CD4-positive, CD25-positive, alpha-beta regulatory T cell (primary cell): ENCODE results near the gene GPLD1. TPM values are rescaled to one million over a fixed set of nuclear protein-coding genes. Genes with fewer than 3 reads are reported as not detected.
A peak's percentile ranks its signal among the peaks of the same experiment; 100 is the strongest.
"Not testable (repeated sequence)": the region's sequence is repeated elsewhere in the genome, so short reads cannot be mapped to it uniquely, and the experiment has no call there.

Experiments
- ATAC-seq, 2 donors: fragments of 150-1000 bp; cut with Tn5 transposase; one replicate each; pipeline ENCODE4 v1.10.0; 2021; ENCODE audit warnings: low read depth in 2 of 2, moderate number of reproducible peaks in 2 of 2, moderate library complexity in 1 of 2
- DNase-seq, 3 donors: peaks; one replicate each; pipeline versions ENCODE4 v3.0.0 to v3.0.0-alpha.2; 2012 to 2022; ENCODE audit warnings: mixed read lengths in 1 of 3
- H3K27ac ChIP-seq: one replicate; pipeline ENCODE4 v1.7.0; 2013; ENCODE audit warnings: mild to moderate bottlenecking, low read length; ENCODE audit not compliant: insufficient read depth, poor library complexity, severe bottlenecking
- H3K27me3 ChIP-seq: one replicate; pipeline ENCODE4 v1.7.0; 2013; ENCODE audit warnings: low read length; ENCODE audit not compliant: control insufficient read depth, insufficient read depth
- H3K36me3 ChIP-seq: one replicate; pipeline ENCODE4 v1.7.0; 2013; ENCODE audit warnings: mild to moderate bottlenecking, low read length, moderate library complexity; ENCODE audit not compliant: control insufficient read depth, insufficient read depth
- H3K4me1 ChIP-seq: 2 replicates; pipeline ENCODE4 v1.7.0; 2013; ENCODE audit warnings: mild to moderate bottlenecking, low read length; ENCODE audit not compliant: insufficient read depth, control insufficient read depth, poor library complexity, severe bottlenecking
- H3K4me3 ChIP-seq: one replicate; pipeline ENCODE4 v1.7.0; 2013; ENCODE audit warnings: low read depth, mild to moderate bottlenecking, low read length, moderate library complexity
- H3K9me3 ChIP-seq, 2 experiments: 1 replicate in 1 of 2; 2 replicates in 1 of 2; pipeline ENCODE4 v1.7.0; 2013; ENCODE audit warnings: low read length in 2 of 2, mild to moderate bottlenecking in 1 of 2, moderate library complexity in 1 of 2; ENCODE audit not compliant: control insufficient read depth in 2 of 2
- H3K27ac Mint-ChIP-seq, 3 donors: one replicate each; pipeline ENCODE4 v1.8.0; 2020 to 2022; ENCODE audit warnings: mild to moderate bottlenecking in 3 of 3, mixed read lengths in 3 of 3, moderate library complexity in 2 of 3
- H3K27me3 Mint-ChIP-seq: one replicate; pipeline ENCODE4 v1.8.0; 2022; ENCODE audit warnings: mild to moderate bottlenecking, mixed read lengths
- H3K36me3 Mint-ChIP-seq: one replicate; pipeline ENCODE4 v1.8.0; 2020; ENCODE audit warnings: mixed read lengths
- H3K4me1 Mint-ChIP-seq, 4 donors: one replicate each; pipeline ENCODE4 v1.8.0; 2020 to 2022; ENCODE audit warnings: mixed read lengths in 4 of 4, mild to moderate bottlenecking in 1 of 4
- H3K4me3 Mint-ChIP-seq, 4 donors: one replicate each; pipeline ENCODE4 v1.8.0; 2020 to 2022; ENCODE audit warnings: mild to moderate bottlenecking in 4 of 4, mixed read lengths in 4 of 4, moderate library complexity in 3 of 4
- H3K9me3 Mint-ChIP-seq, 7 donors: one replicate each; pipeline ENCODE4 v1.8.0; 2020 to 2022; ENCODE audit warnings: mixed read lengths in 7 of 7, mild to moderate bottlenecking in 3 of 7, moderate library complexity in 2 of 7
- polyA plus RNA-seq, 4 donors: library from polyadenylated mRNA; unstranded; fragments of 300-500 nt; fragmentation: Illumina TruSeq; gene quantifications; one replicate each; pipeline ENCODE4 v1.2.3, GENCODE V29; 2021
- total RNA-seq: library from RNA; stranded (reverse); gene quantifications from one replicate; pipeline ENCODE4 v1.2.3, GENCODE V29; 2022

GPLD1 gene
- total and polyA plus RNA-seq, 5 donors from 2014 or later = 0.36 to 1.7 (median 0.99) TPM

DNA sequence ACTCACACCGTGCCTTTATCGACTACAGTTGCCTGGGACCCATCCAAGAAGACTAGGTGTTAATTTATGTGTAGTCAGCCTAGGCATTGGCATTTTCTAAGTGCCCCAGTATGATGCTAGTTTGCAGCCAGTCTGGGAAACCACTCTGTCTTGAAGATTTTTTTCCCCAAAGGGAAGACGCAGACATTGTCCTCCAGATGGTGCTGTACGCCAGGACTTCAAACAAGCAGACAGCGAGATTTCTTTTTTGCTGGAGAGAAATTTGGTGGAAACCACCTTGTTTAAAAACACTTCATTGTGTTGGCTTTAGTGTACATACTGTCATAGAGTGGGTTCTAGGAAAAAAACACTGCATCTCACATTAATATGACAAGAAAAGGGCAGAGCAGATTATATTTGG lies 35.4 kb upstream of the GPLD1 start:
- Mint-ChIP-seq H3K36me3 (peaks cover 8% of the 10 kb centered on the region), H3K4me3 (no peak overlapping the region), H3K4me1 (peaks cover 0 to 14% (median 2%) of the 10 kb centered on the region in 4 donors), H3K27me3 (no peaks in the 10 kb centered on the region), H3K27ac (no peak overlapping the region), H3K9me3 (no peaks in the 10 kb centered on the region)
- H3K36me3 ChIP-seq = no peaks in the 10 kb centered on the region
- no peaks in the 10 kb centered on the region for H3K27me3 ChIP-seq
- H3K4me3 ChIP-seq = no peak overlapping the region
- H3K9me3 ChIP-seq = no peaks in the 10 kb centered on the region
- H3K27ac ChIP-seq = no peak overlapping the region
- no peaks in the 10 kb centered on the region for H3K4me1 ChIP-seq
- ATAC-seq = no peak
- DNase-seq = peak in 2 of 3 donors; percentile 23 to 61

DNA sequence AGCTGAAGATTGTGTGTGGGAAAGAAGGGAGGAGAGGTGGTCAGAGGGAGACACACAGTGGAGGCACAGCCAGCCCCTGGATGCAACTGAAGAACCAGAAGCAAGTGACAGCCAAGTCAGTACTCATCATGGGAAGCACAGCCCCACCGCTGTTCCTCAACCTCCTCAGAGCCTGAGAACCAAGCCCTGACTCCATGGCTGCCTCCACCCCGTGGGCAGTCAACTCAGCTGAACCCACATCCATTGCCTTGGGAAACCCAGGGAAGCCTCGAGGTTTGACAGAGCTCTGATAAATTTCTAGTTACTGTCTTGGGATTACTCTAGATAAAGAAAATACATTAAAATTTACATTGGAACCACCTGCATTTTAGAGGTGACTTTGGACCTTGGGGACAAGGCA lies 35.0 kb upstream of the GPLD1 start:
- Mint-ChIP-seq H3K4me3 (no peak overlapping the region), H3K27ac (no peak overlapping the region), H3K4me1 (peaks cover 0 to 14% (median 2%) of the 10 kb centered on the region in 4 donors), H3K27me3 (no peaks in the 10 kb centered on the region), H3K36me3 (peaks cover 7% of the 10 kb centered on the region), H3K9me3 (no peaks in the 10 kb centered on the region)
- DNase-seq (no peak), ATAC-seq (no peak)
- H3K9me3 ChIP-seq = no peaks in the 10 kb centered on the region
- H3K36me3 ChIP-seq = no peaks in the 10 kb centered on the region
- H3K4me1 ChIP-seq = no peaks in the 10 kb centered on the region
- H3K4me3 ChIP-seq = no peak overlapping the region
- H3K27ac ChIP-seq = no peak overlapping the region
- H3K27me3 ChIP-seq = no peaks in the 10 kb centered on the region

DNA sequence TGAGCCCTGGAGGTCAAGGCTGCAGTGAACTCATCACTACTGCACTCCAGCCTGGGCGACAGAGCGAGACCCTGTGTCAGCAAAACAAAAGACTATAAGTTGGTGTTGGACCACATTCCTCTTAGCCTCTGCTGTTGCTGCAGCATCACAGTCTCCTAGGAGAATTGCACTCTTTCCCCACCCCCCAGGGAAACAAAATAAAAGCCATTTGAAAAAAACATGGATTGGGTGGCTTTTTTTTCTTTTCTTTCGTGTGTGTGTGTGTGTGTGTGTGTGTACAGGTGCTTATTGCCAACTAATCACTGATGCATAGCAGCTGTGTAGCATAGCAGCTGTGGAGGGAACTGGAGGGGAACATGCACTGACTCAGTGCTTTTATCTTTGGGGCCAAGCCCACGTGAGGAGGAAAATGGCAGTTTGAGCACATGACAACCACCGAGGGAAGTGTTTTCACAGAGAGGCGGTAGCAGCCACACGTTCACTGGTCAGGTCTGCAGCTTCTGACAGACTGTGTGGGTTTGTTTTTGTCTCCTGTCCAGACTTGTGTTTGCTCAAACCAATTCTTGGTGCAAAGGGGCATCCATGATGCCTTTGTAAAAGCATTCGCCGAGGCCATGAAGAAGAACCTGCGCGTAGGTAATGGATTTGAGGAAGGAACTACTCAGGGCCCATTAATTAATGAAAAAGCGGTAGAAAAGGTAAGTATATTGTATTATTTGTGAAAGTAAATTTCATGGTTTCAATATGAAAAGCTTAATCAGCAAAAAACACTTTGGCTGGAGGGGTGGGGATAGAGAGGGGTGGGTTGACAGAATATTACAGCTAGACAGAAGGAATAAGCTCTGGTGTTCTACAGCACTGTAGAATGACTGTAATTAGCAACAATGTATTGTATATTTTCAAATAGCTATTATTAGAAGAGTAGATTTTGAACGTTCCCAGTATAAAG lies 33.1 kb upstream of the GPLD1 start:
- H3K27me3 Mint-ChIP-seq = no peaks in the 10 kb centered on the region
- no peaks in the 10 kb centered on the region for H3K27me3 ChIP-seq
- H3K4me3 ChIP-seq = no peak overlapping the region
- DNase-seq (no peak), ATAC-seq (no peak)
- no peaks in the 10 kb centered on the region for H3K9me3 ChIP-seq
- peaks cover 0 to 8% (median 1%) of the 10 kb centered on the region in 4 donors for H3K4me1 Mint-ChIP-seq
- no peaks in the 10 kb centered on the region for H3K4me1 ChIP-seq
- H3K27ac ChIP-seq = no peak overlapping the region
- no peaks in the 10 kb centered on the region for H3K9me3 Mint-ChIP-seq
- no peak overlapping the region for H3K27ac Mint-ChIP-seq
- H3K36me3 ChIP-seq = peaks cover under 1% of the 10 kb centered on the region
- H3K36me3 Mint-ChIP-seq = peaks cover 7% of the 10 kb centered on the region
- H3K4me3 Mint-ChIP-seq = no peak overlapping the region

DNA sequence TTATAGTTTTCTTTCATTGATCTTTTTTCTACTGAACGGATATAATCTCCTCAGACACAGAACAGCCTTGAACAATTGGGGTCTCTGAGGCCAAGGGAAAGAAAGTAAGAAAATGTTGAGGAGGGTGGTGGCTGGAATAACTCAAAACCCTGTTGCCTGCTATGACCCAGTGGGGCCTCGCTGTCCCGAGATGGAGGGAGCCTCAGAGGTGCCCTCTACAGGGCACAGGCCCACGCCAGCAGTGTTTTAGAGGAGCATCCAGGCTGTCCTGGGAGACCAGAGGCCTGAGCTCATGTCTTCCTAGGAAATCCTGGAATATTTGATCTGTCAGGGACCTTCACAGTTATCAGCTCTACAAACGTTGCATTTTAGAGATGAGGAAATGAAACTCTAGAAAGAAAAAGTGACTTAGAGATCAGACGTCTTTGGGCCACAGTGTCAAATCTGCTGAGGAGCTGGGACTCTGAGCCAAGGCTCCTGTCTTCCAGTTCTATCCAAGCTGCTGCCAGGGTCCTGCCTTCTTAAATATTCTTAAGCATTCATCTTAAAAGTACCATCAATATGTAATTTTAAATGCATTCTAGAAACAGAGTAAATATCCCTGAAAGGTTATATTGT lies 31.7 kb upstream of the GPLD1 start:
- H3K27me3 ChIP-seq = no peaks in the 10 kb centered on the region
- no peak overlapping the region for H3K4me3 Mint-ChIP-seq
- H3K4me1 Mint-ChIP-seq = peaks cover 0 to 3% (median under 1%) of the 10 kb centered on the region in 4 donors
- H3K4me3 ChIP-seq = no peak overlapping the region
- no peaks in the 10 kb centered on the region for H3K9me3 ChIP-seq
- DNase-seq = peak in 2 of 3 donors; percentile 20 to 34
- H3K27ac Mint-ChIP-seq = peak overlapping the region in 1 of 3 donors; percentile 28
- ATAC-seq = peak; percentile 65 to 70
- H3K36me3 Mint-ChIP-seq = peaks cover 10% of the 10 kb centered on the region
- H3K27ac ChIP-seq = no peak overlapping the region
- no peaks in the 10 kb centered on the region for H3K27me3 Mint-ChIP-seq
- no peaks in the 10 kb centered on the region for H3K9me3 Mint-ChIP-seq
- peaks cover 3% of the 10 kb centered on the region for H3K36me3 ChIP-seq
- no peaks in the 10 kb centered on the region for H3K4me1 ChIP-seq

DNA sequence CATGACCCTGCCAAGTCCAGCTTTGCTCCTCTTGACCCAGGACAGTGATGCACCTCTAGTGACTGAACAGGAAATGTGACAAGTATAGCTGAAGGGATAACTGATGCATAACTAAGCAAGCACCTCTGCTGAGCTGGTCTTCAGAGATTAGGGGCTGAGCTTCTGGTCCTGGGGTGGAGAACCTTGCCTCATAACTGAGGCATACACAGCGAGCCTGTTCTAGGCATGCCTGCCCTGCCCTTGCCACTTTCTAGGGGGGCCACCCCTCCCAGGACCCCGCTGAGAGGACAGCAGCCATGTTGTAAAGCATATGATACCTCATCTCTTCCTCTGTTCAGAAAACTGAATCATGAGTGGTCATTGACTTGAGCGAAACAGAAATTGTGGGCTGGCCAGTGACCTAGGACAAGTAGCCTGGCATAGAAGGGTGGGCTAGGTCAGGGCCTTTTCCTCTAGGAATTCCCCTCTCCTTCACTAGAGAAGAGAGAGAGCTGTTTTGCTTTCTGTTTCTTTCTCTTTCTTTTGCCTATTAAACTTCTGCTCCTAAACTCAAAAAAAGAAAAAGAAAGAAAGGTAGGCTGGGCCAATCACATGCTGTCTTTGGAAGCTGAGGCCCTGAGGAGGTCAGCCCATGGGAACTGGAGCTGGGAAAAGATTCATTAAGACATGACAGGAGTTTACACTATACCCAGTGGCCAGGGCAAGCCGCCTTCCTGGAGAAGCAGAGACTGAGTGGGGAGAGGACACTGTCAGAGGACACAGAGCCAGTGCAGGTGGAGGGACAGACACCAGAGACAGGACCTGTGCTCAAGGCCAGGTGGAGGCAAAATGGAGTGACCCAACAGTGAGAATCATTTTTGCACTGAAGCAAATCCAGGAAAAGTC lies 28.5 kb upstream of the GPLD1 start:
- peaks cover 0 to 4% (median 1%) of the 10 kb centered on the region in 4 donors for H3K4me1 Mint-ChIP-seq
- no peaks in the 10 kb centered on the region for H3K27me3 ChIP-seq
- DNase-seq = no peak
- H3K36me3 Mint-ChIP-seq = peaks cover 27% of the 10 kb centered on the region
- H3K27ac ChIP-seq = no peak overlapping the region
- H3K4me3 ChIP-seq = no peak overlapping the region
- H3K4me3 Mint-ChIP-seq = no peak overlapping the region
- no peaks in the 10 kb centered on the region for H3K27me3 Mint-ChIP-seq
- no peaks in the 10 kb centered on the region for H3K4me1 ChIP-seq
- H3K9me3 ChIP-seq = no peaks in the 10 kb centered on the region
- ATAC-seq = peak; percentile 10 to 37
- H3K36me3 ChIP-seq = peaks cover 12% of the 10 kb centered on the region
- no peaks in the 10 kb centered on the region for H3K9me3 Mint-ChIP-seq
- peak overlapping the region in 1 of 3 donors; percentile 62 for H3K27ac Mint-ChIP-seq

DNA sequence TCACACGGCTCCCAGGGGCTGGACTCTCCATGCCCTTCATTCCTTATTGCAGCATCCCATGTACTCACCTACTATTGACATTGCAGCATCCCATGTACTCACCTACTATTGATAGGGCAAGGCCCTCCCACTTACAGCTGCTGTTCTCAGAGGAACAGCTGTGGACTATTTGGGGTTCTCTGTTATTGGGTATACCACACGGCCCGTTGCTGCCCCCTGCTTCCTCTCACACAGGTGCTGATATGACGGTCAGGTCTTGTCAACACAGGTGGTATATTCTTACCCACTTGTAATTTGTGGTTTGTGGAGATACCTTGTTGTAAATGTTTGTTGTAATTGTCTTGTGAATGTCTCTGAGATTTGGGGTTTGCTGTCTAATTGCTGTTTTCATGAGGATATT lies 24.2 kb upstream of the GPLD1 start:
- H3K4me1 ChIP-seq = no peaks in the 10 kb centered on the region
- no peaks in the 10 kb centered on the region for H3K27me3 Mint-ChIP-seq
- no peak overlapping the region for H3K4me3 Mint-ChIP-seq
- H3K27ac ChIP-seq = no peak overlapping the region
- no peaks in the 10 kb centered on the region for H3K27me3 ChIP-seq
- H3K27ac Mint-ChIP-seq = peak overlapping the region in 2 of 3 donors; percentile 3 to 16
- ATAC-seq (no peak), DNase-seq (no peak)
- H3K4me1 Mint-ChIP-seq = peaks cover 2 to 12% (median 5%) of the 10 kb centered on the region in 4 donors
- H3K4me3 ChIP-seq = no peak overlapping the region
- H3K36me3 Mint-ChIP-seq = peaks cover 57% of the 10 kb centered on the region
- H3K9me3 ChIP-seq = no peaks in the 10 kb centered on the region
- H3K36me3 ChIP-seq = peaks cover 12% of the 10 kb centered on the region
- H3K9me3 Mint-ChIP-seq = peaks cover 0 to 3% (median 0%) of the 10 kb centered on the region in 7 donors

DNA sequence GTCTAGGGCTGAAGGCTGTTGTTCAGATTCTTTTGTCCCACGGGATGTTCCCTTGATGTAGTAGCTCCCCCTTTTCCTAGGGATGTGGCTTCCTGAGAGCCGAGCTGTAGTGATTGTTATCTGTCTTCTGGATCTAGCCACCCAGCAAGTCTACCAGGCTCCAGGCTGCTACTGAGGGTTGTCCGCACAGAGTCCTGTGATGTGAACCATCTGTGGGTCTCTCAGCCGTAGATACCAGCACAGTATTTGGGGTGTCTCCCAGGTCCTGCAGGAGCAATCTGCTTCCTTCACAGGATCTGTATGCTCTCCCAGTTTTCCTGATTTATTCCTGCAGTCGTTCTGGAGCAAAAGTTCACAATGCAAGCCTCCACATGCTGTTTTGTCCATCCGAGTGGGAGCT lies 22.6 kb upstream of the GPLD1 start:
- not testable (repeated sequence) for DNase-seq, H3K4me1 ChIP-seq, ATAC-seq, H3K9me3 ChIP-seq, H3K9me3 Mint-ChIP-seq, H3K27me3 ChIP-seq, H3K27ac Mint-ChIP-seq, H3K4me3 ChIP-seq, H3K27me3 Mint-ChIP-seq, H3K4me3 Mint-ChIP-seq, H3K27ac ChIP-seq, H3K36me3 ChIP-seq
- H3K4me1 Mint-ChIP-seq = peaks cover 2 to 15% (median 5%) of the 10 kb centered on the region in 4 donors
- H3K36me3 Mint-ChIP-seq = peaks cover 63% of the 10 kb centered on the region
